LNCaP clone FGC (cell line): Measurements from ENCODE around the gene SMAP2.

Experiments used
- DNase-seq: peaks from one replicate; pipeline ENCODE4 v3.0.0-alpha.2; 2011; ENCODE audit warnings: low read depth
- H3K4me3 ChIP-seq: 2 replicates; pipeline ENCODE4 v1.5.1; 2011; ENCODE audit warnings: mild to moderate bottlenecking, low read depth, low read length, control low read depth
- CTCF ChIP-seq: IDR thresholded peaks from 2 replicates; pipeline ENCODE4 v1.5.1; 2012; ENCODE audit warnings: mild to moderate bottlenecking; ENCODE audit not compliant: control insufficient read depth, insufficient read depth; ENCODE audit errors: extremely low read depth

SMAP2 gene

GRCh38 chr1:40382108-40382460 is 8.6 kb downstream of the SMAP2 start:
- H3K4me3 ChIP-seq: no peak overlapping the region
- no peak for TF ChIP-seq CTCF
- DNase-seq: no peak

DNA sequence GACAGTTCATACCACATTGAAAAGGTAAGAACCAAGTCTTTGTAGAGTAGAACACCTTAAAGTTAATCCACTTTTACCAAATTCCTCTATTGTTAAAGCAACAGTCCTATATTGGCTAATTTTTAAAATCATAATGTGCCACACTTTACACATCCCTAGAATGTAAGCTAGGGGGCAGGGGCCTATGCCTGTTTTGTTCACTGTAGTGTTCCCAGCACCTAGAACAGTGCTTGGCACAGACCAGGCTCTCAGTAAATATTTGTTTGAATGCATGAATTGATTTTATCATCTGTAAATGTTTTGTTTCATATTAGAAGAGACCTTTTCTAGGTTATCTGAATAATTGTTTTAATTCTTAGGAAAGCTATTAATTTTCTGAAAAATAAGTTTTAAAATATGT is 9.1 kb downstream of the SMAP2 start:
- TF ChIP-seq CTCF: no peak
- H3K4me3 ChIP-seq: peak overlapping the region; percentile 30
- no peak for DNase-seq

DNA sequence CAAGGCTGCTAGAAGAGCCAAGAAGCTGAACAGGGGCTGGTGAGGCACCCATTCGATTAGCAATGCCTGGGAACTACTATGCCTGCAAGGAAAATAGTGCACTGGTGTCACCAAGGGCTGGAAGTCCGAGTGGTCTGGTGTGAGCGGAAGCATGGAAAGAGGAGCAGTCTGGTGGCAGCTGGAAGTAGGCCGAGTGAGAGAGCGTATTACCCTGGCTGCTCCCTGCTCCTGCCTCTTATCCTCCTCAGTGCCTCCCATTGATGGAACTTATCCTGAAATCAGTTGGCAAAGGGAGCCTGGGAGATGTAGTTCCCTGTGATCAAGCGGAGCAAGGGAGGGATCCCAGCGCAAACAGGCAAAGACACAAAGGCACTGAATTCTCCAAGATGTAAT is 9.6 kb downstream of the SMAP2 start:
- TF ChIP-seq CTCF: no peak
- H3K4me3 ChIP-seq: peak overlapping the region; percentile 30
- peak; percentile 77 for DNase-seq

DNA sequence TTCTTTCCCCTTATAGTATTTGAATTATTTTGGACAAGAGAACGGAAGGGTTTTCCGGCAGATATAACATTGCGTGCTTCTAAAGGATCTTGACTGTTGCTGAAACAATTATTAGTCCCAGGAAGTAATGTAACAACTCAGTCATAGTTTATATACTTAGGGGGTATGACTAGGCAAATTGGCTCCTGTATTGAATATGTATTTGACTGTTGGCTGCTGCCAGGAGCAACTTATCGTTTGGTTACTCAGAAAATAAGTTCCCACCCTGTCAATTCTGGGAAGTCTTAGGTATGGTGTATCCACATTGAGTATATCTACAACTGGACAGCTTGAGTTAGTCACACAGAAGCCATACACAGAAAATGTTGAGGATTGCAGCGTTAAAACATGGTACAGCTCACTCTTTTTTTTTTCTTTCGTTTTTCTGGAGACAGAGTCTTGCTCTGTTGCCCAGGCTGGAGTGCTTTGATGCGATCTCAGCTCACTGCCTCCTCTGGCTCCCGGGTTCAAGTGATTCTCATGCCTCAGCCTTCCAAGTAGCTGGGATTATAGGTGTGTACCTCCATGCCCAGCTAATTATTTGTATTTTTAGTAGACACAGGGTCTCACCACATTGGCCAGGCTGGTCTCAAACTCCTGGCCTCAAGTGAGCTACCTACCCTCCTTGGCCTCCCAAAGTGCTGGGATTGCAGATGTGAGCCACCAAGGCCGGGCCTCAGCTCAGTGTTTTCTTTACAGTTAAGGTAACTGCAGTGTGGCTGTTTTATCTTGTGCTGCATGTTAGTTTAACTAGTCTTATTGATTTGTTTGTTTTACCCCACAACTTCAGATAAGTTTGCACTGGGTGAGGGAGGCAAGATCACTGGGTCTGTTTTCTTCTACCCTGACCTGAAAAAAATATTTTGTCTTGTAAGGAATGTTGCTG is 10.2 kb downstream of the SMAP2 start:
- no peak for DNase-seq
- H3K4me3 ChIP-seq: peak overlapping the region; percentile 30
- no peak for TF ChIP-seq CTCF

GRCh38 chr1:40384413-40384762 is 10.9 kb downstream of the SMAP2 start:
- peak overlapping the region; percentile 2; the same call in 1 of the 2 replicates for H3K4me3 ChIP-seq
- DNase-seq: peak; percentile 72
- no peak for TF ChIP-seq CTCF

DNA sequence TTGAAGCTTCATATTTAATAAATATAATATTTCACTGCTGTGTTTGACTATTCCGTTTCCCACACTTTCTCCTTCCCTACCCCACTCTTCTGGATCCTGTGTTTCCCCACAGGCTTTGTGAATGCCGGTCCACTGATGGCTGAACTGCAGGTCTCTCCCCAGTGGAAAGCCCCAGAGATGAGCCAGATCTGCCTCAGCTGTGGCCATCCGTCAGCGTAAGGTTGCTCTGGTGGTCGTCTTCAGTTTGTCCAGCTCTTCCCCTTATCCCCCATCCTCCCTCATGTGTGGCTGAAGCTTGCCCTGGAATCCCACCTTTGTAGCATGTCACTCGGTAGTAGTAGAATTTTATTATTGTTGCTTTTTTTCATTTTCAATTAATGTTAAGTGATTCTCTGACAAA is 11.4 kb downstream of the SMAP2 start:
- DNase-seq: no peak
- TF ChIP-seq CTCF: no peak
- H3K4me3 ChIP-seq: peak overlapping the region; percentile 2; the same call in 1 of the 2 replicates
